Measurements from ENCODE around the gene TBATA.

The TBATA gene

DNA sequence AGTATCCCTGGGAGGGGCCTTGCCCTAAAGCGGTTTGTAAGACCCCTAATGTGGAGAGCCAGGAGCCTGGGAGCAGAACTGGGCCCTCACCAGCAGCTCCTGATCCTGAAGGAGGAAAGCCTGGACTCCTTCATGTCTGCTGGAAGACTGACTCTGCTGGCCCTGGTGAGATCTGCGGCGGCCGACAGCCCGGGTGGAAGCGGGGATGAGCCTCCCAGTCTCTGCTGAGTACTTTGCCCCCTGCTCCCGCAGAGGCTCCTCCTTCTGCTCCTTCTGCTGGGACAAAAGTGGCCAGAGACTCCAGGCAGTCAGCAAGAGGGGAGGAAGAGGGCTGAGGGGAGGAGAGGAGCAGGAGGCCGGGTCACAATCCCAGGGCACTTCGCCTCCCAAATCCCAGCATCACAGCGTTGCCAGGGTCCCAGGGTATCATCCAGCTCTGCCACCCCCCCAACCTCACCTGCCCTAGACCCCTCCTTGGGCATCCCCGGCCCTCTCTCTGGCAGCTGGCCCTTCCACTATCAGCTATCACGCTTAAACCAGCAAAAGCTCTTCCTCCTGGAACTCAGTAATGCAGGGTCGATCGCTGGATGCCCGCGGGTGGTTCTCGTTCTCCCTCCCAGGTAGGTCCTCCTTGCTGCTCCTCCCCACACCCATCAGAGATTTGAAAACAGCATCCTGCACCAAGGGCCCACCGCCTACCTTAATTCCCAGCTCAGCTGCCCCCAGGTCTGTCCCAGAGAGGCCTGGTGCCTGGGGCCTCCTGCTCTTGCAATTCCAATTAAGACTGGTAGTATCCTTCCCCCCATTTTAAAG, 7.9 kb downstream of the TBATA start:
- Histone ChIP-seq H3K4me3 (replicated peaks; ENCODE audit: low read depth, low read length) (no peak overlapping the region), H3K27me3 (replicated peaks; ENCODE audit: control insufficient read depth, insufficient read depth, low read length) (no peaks in the 10 kb centered on the region; the same call in none of the 2 replicates), H3K36me3 (ENCODE audit: control insufficient read depth, insufficient read depth, low read length) (no peaks in the 10 kb centered on the region)
- no peak for DNase-seq (ENCODE audit: extremely low read depth, insufficient read length)
- TF ChIP-seq, protein P1, sequence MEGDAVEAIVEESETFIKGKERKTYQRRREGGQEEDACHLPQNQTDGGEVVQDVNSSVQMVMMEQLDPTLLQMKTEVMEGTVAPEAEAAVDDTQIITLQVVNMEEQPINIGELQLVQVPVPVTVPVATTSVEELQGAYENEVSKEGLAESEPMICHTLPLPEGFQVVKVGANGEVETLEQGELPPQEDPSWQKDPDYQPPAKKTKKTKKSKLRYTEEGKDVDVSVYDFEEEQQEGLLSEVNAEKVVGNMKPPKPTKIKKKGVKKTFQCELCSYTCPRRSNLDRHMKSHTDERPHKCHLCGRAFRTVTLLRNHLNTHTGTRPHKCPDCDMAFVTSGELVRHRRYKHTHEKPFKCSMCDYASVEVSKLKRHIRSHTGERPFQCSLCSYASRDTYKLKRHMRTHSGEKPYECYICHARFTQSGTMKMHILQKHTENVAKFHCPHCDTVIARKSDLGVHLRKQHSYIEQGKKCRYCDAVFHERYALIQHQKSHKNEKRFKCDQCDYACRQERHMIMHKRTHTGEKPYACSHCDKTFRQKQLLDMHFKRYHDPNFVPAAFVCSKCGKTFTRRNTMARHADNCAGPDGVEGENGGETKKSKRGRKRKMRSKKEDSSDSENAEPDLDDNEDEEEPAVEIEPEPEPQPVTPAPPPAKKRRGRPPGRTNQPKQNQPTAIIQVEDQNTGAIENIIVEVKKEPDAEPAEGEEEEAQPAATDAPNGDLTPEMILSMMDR (IDR thresholded peaks at IDR 0.05; ENCODE audit: insufficient read depth, low read length, poor library complexity, severe bottlenecking): no peak

DNA sequence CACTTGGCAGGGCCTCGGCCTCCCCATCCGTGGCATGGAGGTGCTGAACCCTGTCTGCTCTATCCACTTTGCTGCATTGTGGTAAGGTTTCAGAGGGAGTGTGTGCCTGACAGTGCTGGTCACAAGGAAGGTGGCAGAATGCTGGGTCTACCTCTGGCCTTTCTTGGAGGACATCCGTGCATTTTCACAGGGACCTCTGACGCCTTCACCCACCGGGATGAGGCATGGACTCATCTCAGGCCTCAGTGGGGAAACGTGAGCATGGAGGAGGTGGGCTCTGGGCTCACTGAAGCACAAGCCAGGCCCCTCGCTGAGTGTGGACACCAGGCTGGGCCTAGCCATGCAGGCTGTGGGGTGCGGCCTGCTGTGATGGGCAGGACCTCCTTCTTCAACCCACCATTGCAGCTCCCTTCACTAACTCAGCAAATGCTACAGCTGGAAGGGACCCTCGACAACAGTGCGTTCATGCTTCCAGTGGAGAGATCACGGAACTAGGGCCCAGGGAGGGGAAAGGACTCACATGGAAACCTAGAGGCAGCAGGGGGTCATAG, 8.6 kb downstream of the TBATA start:
- no peak for DNase-seq (ENCODE audit: extremely low read depth, insufficient read length)
- Histone ChIP-seq H3K4me3 (replicated peaks; ENCODE audit: low read depth, low read length) (no peak overlapping the region), H3K36me3 (ENCODE audit: control insufficient read depth, insufficient read depth, low read length) (no peaks in the 10 kb centered on the region), H3K27me3 (replicated peaks; ENCODE audit: control insufficient read depth, insufficient read depth, low read length) (no peaks in the 10 kb centered on the region; the same call in none of the 2 replicates)
- TF ChIP-seq, protein P1 (IDR thresholded peaks at IDR 0.05; ENCODE audit: insufficient read depth, low read length, poor library complexity, severe bottlenecking): no peak

GRCh38 chr10:70775679-70776454, 9.3 kb downstream of the TBATA start:
- DNase-seq (ENCODE audit: extremely low read depth, insufficient read length): no peak
- no peaks in the 10 kb centered on the region for H3K36me3 ChIP-seq (ENCODE audit: control insufficient read depth, insufficient read depth, low read length)
- no peak overlapping the region for H3K4me3 ChIP-seq (replicated peaks; ENCODE audit: low read depth, low read length)
- H3K27me3 ChIP-seq (replicated peaks; ENCODE audit: control insufficient read depth, insufficient read depth, low read length): no peaks in the 10 kb centered on the region; the same call in none of the 2 replicates
- TF ChIP-seq, protein P1 (IDR thresholded peaks at IDR 0.05; ENCODE audit: insufficient read depth, low read length, poor library complexity, severe bottlenecking): no peak

GRCh38 chr10:70774810-70775678, 10.1 kb downstream of the TBATA start:
- TF ChIP-seq, protein P1 (IDR thresholded peaks at IDR 0.05; ENCODE audit: insufficient read depth, low read length, poor library complexity, severe bottlenecking): no peak
- H3K36me3 ChIP-seq (ENCODE audit: control insufficient read depth, insufficient read depth, low read length): no peaks in the 10 kb centered on the region
- no peak for DNase-seq (ENCODE audit: extremely low read depth, insufficient read length)
- no peaks in the 10 kb centered on the region; the same call in none of the 2 replicates for H3K27me3 ChIP-seq (replicated peaks; ENCODE audit: control insufficient read depth, insufficient read depth, low read length)
- H3K4me3 ChIP-seq (replicated peaks; ENCODE audit: low read depth, low read length): no peak overlapping the region

Measured in GM06990 (cell line).